ENCODE results near the gene SYT7.
A peak's percentile ranks its signal among the peaks of the same experiment; 100 is the strongest.

SYT7 gene

GRCh38 chr11:61602775-61603569 is 22.1 kb upstream of the SYT7 start:
- H3K4me3 ChIP-seq (ENCODE audit: low read depth, low read length) = no peak overlapping the region
- DNase-seq (ENCODE audit: low read depth) = peak; percentile 55
- TF ChIP-seq MAX (IDR thresholded peaks at IDR 0.05; ENCODE audit: low read depth, low read length) (no peak), MYC (IDR thresholded peaks at IDR 0.05; ENCODE audit: low read depth, low read length) (no peak), POLR2A (IDR thresholded peaks at IDR 0.05; ENCODE audit: extremely low read depth, insufficient read length) (no peak), CTCF (IDR thresholded peaks at IDR 0.05; ENCODE audit: low read depth, low read length) (no peak)

GRCh38 chr11:61601512-61601911 is 20.6 kb upstream of the SYT7 start:
- TF ChIP-seq MYC (IDR thresholded peaks at IDR 0.05; ENCODE audit: low read depth, low read length) = no peak
- TF ChIP-seq MAX (IDR thresholded peaks at IDR 0.05; ENCODE audit: low read depth, low read length) = no peak
- no peak for TF ChIP-seq CTCF (IDR thresholded peaks at IDR 0.05; ENCODE audit: low read depth, low read length)
- no peak for TF ChIP-seq POLR2A (IDR thresholded peaks at IDR 0.05; ENCODE audit: extremely low read depth, insufficient read length)
- no peak for DNase-seq (ENCODE audit: low read depth)
- H3K4me3 ChIP-seq (ENCODE audit: low read depth, low read length) = no peak overlapping the region

GRCh38 chr11:61599968-61600710 is 19.3 kb upstream of the SYT7 start:
- TF ChIP-seq MYC (IDR thresholded peaks at IDR 0.05; ENCODE audit: low read depth, low read length) (no peak), MAX (IDR thresholded peaks at IDR 0.05; ENCODE audit: low read depth, low read length) (no peak), CTCF (IDR thresholded peaks at IDR 0.05; ENCODE audit: low read depth, low read length) (no peak), POLR2A (IDR thresholded peaks at IDR 0.05; ENCODE audit: extremely low read depth, insufficient read length) (no peak)
- DNase-seq (ENCODE audit: low read depth) = no peak
- no peak overlapping the region for H3K4me3 ChIP-seq (ENCODE audit: low read depth, low read length)

GRCh38 chr11:61598886-61599868 is 18.3 kb upstream of the SYT7 start:
- TF ChIP-seq MAX (IDR thresholded peaks at IDR 0.05; ENCODE audit: low read depth, low read length) (no peak), MYC (IDR thresholded peaks at IDR 0.05; ENCODE audit: low read depth, low read length) (no peak), CTCF (IDR thresholded peaks at IDR 0.05; ENCODE audit: low read depth, low read length) (no peak), POLR2A (IDR thresholded peaks at IDR 0.05; ENCODE audit: extremely low read depth, insufficient read length) (no peak)
- H3K4me3 ChIP-seq (ENCODE audit: low read depth, low read length) = no peak overlapping the region
- DNase-seq (ENCODE audit: low read depth) = peak; percentile 35

GRCh38 chr11:61598374-61598773 is 17.5 kb upstream of the SYT7 start:
- no peak for DNase-seq (ENCODE audit: low read depth)
- TF ChIP-seq POLR2A (IDR thresholded peaks at IDR 0.05; ENCODE audit: extremely low read depth, insufficient read length) (no peak), MAX (IDR thresholded peaks at IDR 0.05; ENCODE audit: low read depth, low read length) (no peak), MYC (IDR thresholded peaks at IDR 0.05; ENCODE audit: low read depth, low read length) (no peak), CTCF (IDR thresholded peaks at IDR 0.05; ENCODE audit: low read depth, low read length) (no peak)
- H3K4me3 ChIP-seq (ENCODE audit: low read depth, low read length) = no peak overlapping the region

All from NB4 (cell line).